CD14-positive monocyte (primary cell): ENCODE measurements around the gene ANKLE2. TPM values are rescaled to one million over a fixed set of nuclear protein-coding genes. Genes with fewer than 3 reads are reported as not detected.

Experiments used
- DNase-seq, 3 donors: peaks; one replicate each; pipeline ENCODE4 v3.0.0-alpha.2; 2011 to 2022
- H2AFZ ChIP-seq: 2 replicates; pipeline ENCODE4 v1.6.0; 2012; ENCODE audit warnings: mild to moderate bottlenecking, low read depth, low read length, inconsistent platforms; ENCODE audit not compliant: insufficient read depth, poor library complexity, severe bottlenecking
- H3K27ac ChIP-seq, 2 donors: 1 replicate in 1 of 2; 2 replicates in 1 of 2; pipeline ENCODE4 v1.5.1; 2012 to 2013; ENCODE audit warnings: low read length in 2 of 2, control low read depth in 1 of 2, inconsistent platforms in 1 of 2, low read depth in 1 of 2, mild to moderate bottlenecking in 1 of 2
- H3K27me3 ChIP-seq, 2 donors: one replicate each; pipeline versions ENCODE4 v1.6.0 to v1.6.1; 2011 to 2013; ENCODE audit warnings: low read length in 2 of 2; ENCODE audit not compliant: control insufficient read depth in 2 of 2, insufficient read depth in 2 of 2
- H3K36me3 ChIP-seq, 2 donors: replicated peaks in 1 of 2; 1 replicate in 1 of 2; 2 replicates in 1 of 2; pipeline versions ENCODE4 v1.5.1 to v1.6.1; 2012 to 2013; ENCODE audit warnings: low read length in 2 of 2, control low read depth in 1 of 2, inconsistent platforms in 1 of 2, mild to moderate bottlenecking in 1 of 2; ENCODE audit not compliant: insufficient read depth in 2 of 2, control insufficient read depth in 1 of 2
- H3K4me1 ChIP-seq, 2 donors: 1 replicate in 1 of 2; 2 replicates in 1 of 2; pipeline versions ENCODE4 v1.5.1 to v1.6.1; 2012 to 2013; ENCODE audit warnings: low read length in 2 of 2, control low read depth in 1 of 2, inconsistent platforms in 1 of 2, mild to moderate bottlenecking in 1 of 2, moderate library complexity in 1 of 2; ENCODE audit not compliant: insufficient read depth in 2 of 2, control insufficient read depth in 1 of 2
- H3K4me2 ChIP-seq: replicated peaks from 2 replicates; pipeline ENCODE3; 2012; ENCODE audit warnings: low read length, moderate library complexity, mild to moderate bottlenecking; ENCODE audit not compliant: poor library complexity, severe bottlenecking; ENCODE audit errors: extremely low read depth
- H3K4me3 ChIP-seq, 3 experiments: fragments of 200-600 bp in 1 of 3; sonication (generic) in 1 of 3; replicated peaks in 1 of 3; 1 replicate in 2 of 3; 2 replicates in 1 of 3; pipeline ENCODE4 v1.5.1; 2011 to 2013; ENCODE audit warnings: low read length in 3 of 3, mild to moderate bottlenecking in 3 of 3, control low read depth in 2 of 3, low read depth in 2 of 3, inconsistent platforms in 1 of 3, moderate library complexity in 1 of 3
- H3K79me2 ChIP-seq: 2 replicates; pipeline ENCODE4 v1.6.0; 2012; ENCODE audit warnings: mild to moderate bottlenecking, control low read depth, inconsistent platforms, low read length, moderate library complexity; ENCODE audit not compliant: insufficient read depth
- H3K9ac ChIP-seq: 2 replicates; pipeline ENCODE4 v1.6.0; 2017; ENCODE audit warnings: low read length, mild to moderate bottlenecking; ENCODE audit not compliant: insufficient read depth, poor library complexity, severe bottlenecking
- H3K9me3 ChIP-seq, 2 donors: replicated peaks in 1 of 2; 1 replicate in 1 of 2; 2 replicates in 1 of 2; pipeline versions ENCODE4 v1.5.1 to v1.6.1; 2012 to 2013; ENCODE audit warnings: low read length in 2 of 2, control low read depth in 1 of 2; ENCODE audit not compliant: control insufficient read depth in 1 of 2, insufficient read depth in 1 of 2
- H4K20me1 ChIP-seq: 2 replicates; pipeline ENCODE4 v1.6.0; 2012; ENCODE audit warnings: mild to moderate bottlenecking, low read length, control low read depth, moderate library complexity; ENCODE audit not compliant: insufficient read depth
- H3K27ac Mint-ChIP-seq, 7 donors: one replicate each; pipeline ENCODE4 v1.8.0; 2020; ENCODE audit warnings: mild to moderate bottlenecking in 7 of 7, mixed read lengths in 7 of 7, moderate library complexity in 6 of 7, inconsistent platforms in 2 of 7
- H3K27me3 Mint-ChIP-seq, 3 donors: one replicate each; pipeline ENCODE4 v1.8.0; 2021 to 2022; ENCODE audit warnings: low read depth in 3 of 3, mild to moderate bottlenecking in 3 of 3, mixed read lengths in 3 of 3, moderate library complexity in 3 of 3, inconsistent platforms in 1 of 3
- H3K36me3 Mint-ChIP-seq, 2 donors: one replicate each; pipeline ENCODE4 v1.8.0; 2020; ENCODE audit warnings: mixed read lengths in 2 of 2, inconsistent platforms in 1 of 2, mild to moderate bottlenecking in 1 of 2
- H3K4me1 Mint-ChIP-seq: one replicate; pipeline ENCODE4 v1.8.0; 2020; ENCODE audit warnings: mild to moderate bottlenecking, mixed read lengths
- H3K4me3 Mint-ChIP-seq, 2 donors: one replicate each; pipeline ENCODE4 v1.8.0; 2020; ENCODE audit warnings: mild to moderate bottlenecking in 2 of 2, mixed read lengths in 2 of 2, moderate library complexity in 1 of 2
- H3K9me3 Mint-ChIP-seq, 7 donors: one replicate each; pipeline ENCODE4 v1.8.0; 2020 to 2022; ENCODE audit warnings: mixed read lengths in 7 of 7, mild to moderate bottlenecking in 6 of 7, moderate library complexity in 6 of 7, inconsistent platforms in 2 of 7
- WGBS: methylation state at CpG from one replicate; pipeline ENCODE4 v1.1.5; 2013; ENCODE audit warnings: missing lambda C conversion rate; ENCODE audit not compliant: insufficient coverage; 5-methylcytosine and 5-hydroxymethylcytosine counted together
- intact Hi-C, 2 donors: fragments of 100-400 bp; cut with micrococcal nuclease; formaldehyde crosslinking; loops; one replicate each; pipeline versions ENCODE4 v1.15.0 to v1.15.1; 2023
- polyA plus RNA-seq, 3 donors: library from polyadenylated mRNA; depleted of rRNA in 1 of 3; unstranded in 2 of 3; stranded (reverse) in 1 of 3; fragments of 300-500 nt in 2 of 3; fragments of >200 nt in 1 of 3; fragmentation: Illumina TruSeq in 2 of 3; gene quantifications; 1 replicate in 2 of 3; 2 replicates in 1 of 3; pipeline ENCODE4 v1.2.3, GENCODE V29; 2012 to 2021
- TF ChIP-seq, protein P1 (sequence below): fragments of 200-600 bp; IDR thresholded peaks from one replicate; pipeline ENCODE4 v1.8.0; 2022; ENCODE audit warnings: antibody characterized with exemption, mild to moderate bottlenecking

Gene ANKLE2
- polyA plus RNA-seq, 3 donors = 10.1 to 88.4 (median 15.0) TPM

- Histone ChIP-seq H3K27me3 (no peaks in the 10 kb centered on the region), H3K27ac (no peak overlapping the region), H3K4me1 (peaks cover 0 to under 1% of the 10 kb centered on the region in 2 donors), H3K9me3 (no peaks in the 10 kb centered on the region), H3K9ac (no peak overlapping the region), H3K4me3 (no peak overlapping the region), H3K79me2 (no peaks in the 10 kb centered on the region), H2AFZ (no peak overlapping the region), H3K4me2 (no peak overlapping the region), H4K20me1 (no peaks in the 10 kb centered on the region), H3K36me3 (peaks cover 0 to 6% of the 10 kb centered on the region in 2 donors)
- Mint-ChIP-seq H3K27me3 (no peaks in the 10 kb centered on the region), H3K27ac (peak overlapping the region in 2 of 7 donors; percentile 22 to 46), H3K36me3 (peaks cover 17 to 31% of the 10 kb centered on the region in 2 donors), H3K9me3 (peaks cover 0 to 2% (median 0%) of the 10 kb centered on the region in 7 donors), H3K4me3 (no peak overlapping the region), H3K4me1 (peaks cover under 1% of the 10 kb centered on the region)
- DNase-seq = no peak
- WGBS = 98% methylated on average over 8 of the region's 9 CpGs
- TF ChIP-seq, protein P1, sequence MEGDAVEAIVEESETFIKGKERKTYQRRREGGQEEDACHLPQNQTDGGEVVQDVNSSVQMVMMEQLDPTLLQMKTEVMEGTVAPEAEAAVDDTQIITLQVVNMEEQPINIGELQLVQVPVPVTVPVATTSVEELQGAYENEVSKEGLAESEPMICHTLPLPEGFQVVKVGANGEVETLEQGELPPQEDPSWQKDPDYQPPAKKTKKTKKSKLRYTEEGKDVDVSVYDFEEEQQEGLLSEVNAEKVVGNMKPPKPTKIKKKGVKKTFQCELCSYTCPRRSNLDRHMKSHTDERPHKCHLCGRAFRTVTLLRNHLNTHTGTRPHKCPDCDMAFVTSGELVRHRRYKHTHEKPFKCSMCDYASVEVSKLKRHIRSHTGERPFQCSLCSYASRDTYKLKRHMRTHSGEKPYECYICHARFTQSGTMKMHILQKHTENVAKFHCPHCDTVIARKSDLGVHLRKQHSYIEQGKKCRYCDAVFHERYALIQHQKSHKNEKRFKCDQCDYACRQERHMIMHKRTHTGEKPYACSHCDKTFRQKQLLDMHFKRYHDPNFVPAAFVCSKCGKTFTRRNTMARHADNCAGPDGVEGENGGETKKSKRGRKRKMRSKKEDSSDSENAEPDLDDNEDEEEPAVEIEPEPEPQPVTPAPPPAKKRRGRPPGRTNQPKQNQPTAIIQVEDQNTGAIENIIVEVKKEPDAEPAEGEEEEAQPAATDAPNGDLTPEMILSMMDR = no peak
- intact Hi-C loops = no loop called here
These were observed 58.0 kb downstream of the ANKLE2 start for GRCh38 chr12:132703641-132704040.

DNA sequence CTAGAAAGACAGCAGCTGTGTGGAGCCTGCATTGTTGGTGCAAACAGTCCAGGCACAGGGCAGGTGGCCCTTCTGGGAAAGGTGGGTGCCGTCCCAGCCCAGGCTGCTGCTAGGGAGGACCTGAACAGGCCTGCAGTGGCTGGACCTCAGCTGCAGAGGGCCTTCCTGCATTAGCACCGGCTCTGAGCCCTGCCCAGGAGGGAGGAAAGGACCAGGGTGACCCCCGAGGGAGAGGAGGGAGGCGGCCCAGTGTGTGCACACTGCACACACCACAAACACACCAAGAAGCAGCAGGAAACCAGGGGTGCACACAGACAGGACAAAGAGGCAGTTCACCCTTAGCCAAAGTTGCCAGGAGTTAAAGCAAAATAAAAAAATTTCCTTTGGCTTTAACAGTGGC, 59.0 kb downstream of the ANKLE2 start:
- Histone ChIP-seq H3K79me2 (no peaks in the 10 kb centered on the region), H3K9ac (no peak overlapping the region), H4K20me1 (no peaks in the 10 kb centered on the region), H3K9me3 (no peaks in the 10 kb centered on the region), H3K4me2 (no peak overlapping the region), H3K27me3 (no peaks in the 10 kb centered on the region), H3K4me1 (peaks cover 0 to 3% of the 10 kb centered on the region in 2 donors), H3K4me3 (no peak overlapping the region), H3K27ac (no peak overlapping the region), H2AFZ (no peak overlapping the region), H3K36me3 (peaks cover 0 to 6% of the 10 kb centered on the region in 2 donors)
- no peaks in the 10 kb centered on the region for H3K27me3 Mint-ChIP-seq
- 89% methylated on average over 1 of the region's 4 CpGs for WGBS
- no peak overlapping the region for H3K4me3 Mint-ChIP-seq
- no peaks in the 10 kb centered on the region for H3K9me3 Mint-ChIP-seq
- peak overlapping the region in 1 of 7 donors; percentile 32 for H3K27ac Mint-ChIP-seq
- no peak for DNase-seq
- H3K4me1 Mint-ChIP-seq = peaks cover 7% of the 10 kb centered on the region
- TF ChIP-seq, protein P1 = no peak
- intact Hi-C loops = no loop called here
- H3K36me3 Mint-ChIP-seq = peaks cover 17 to 31% of the 10 kb centered on the region in 2 donors
